PC-9 (cell line): Measurements from ENCODE around the gene STX19.

Source experiments
- CTCF ChIP-seq: fragments of 200-600 bp; sonication (generic); conservative IDR thresholded peaks from 2 replicates; pipeline ENCODE4 v1.6.1; 2017; ENCODE audit warnings: mixed run types, antibody characterized with exemption, mild to moderate bottlenecking, moderate library complexity
- EZH2 ChIP-seq: fragments of 200-600 bp; sonication (generic); IDR thresholded peaks from 2 replicates; pipeline ENCODE4 v1.8.0; 2017; ENCODE audit warnings: antibody characterized with exemption, low read depth

DNA sequence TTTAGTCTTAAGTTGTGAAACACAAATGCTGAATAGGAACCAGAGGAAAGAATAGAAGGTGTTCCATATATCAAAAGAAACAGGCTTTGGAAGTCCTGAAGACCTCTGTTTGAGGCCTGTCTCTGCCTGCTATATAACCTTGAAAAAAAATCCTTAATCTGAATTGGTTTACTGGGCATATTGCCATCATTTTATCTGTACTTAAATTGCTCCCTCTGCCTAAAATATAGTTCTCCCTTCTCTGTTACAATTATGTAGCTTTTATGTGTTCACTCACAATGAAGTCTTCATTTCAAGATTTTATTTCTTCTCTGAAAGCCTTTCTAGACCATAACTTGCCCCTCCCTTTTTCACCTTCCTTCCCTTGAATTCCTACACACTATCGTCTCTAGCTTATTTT, 27.2 kb downstream of the STX19 start:
- TF ChIP-seq CTCF (no peak), EZH2 (no peak)
